CD14-positive monocyte (primary cell): ENCODE data around the gene PSAPL1. TPM values are rescaled to one million over a fixed set of nuclear protein-coding genes. Genes with fewer than 3 reads are reported as not detected.

ENCODE experiments used
- DNase-seq, 3 donors: peaks; one replicate each; pipeline ENCODE4 v3.0.0-alpha.2; 2011 to 2022
- H2AFZ ChIP-seq: 2 replicates; pipeline ENCODE4 v1.6.0; 2012; ENCODE audit warnings: mild to moderate bottlenecking, low read depth, low read length, inconsistent platforms; ENCODE audit not compliant: insufficient read depth, poor library complexity, severe bottlenecking
- H3K27ac ChIP-seq, 2 donors: 1 replicate in 1 of 2; 2 replicates in 1 of 2; pipeline ENCODE4 v1.5.1; 2012 to 2013; ENCODE audit warnings: low read length in 2 of 2, control low read depth in 1 of 2, inconsistent platforms in 1 of 2, low read depth in 1 of 2, mild to moderate bottlenecking in 1 of 2
- H3K27me3 ChIP-seq, 2 donors: one replicate each; pipeline versions ENCODE4 v1.6.0 to v1.6.1; 2011 to 2013; ENCODE audit warnings: low read length in 2 of 2; ENCODE audit not compliant: control insufficient read depth in 2 of 2, insufficient read depth in 2 of 2
- H3K36me3 ChIP-seq, 2 donors: replicated peaks in 1 of 2; 1 replicate in 1 of 2; 2 replicates in 1 of 2; pipeline versions ENCODE4 v1.5.1 to v1.6.1; 2012 to 2013; ENCODE audit warnings: low read length in 2 of 2, control low read depth in 1 of 2, inconsistent platforms in 1 of 2, mild to moderate bottlenecking in 1 of 2; ENCODE audit not compliant: insufficient read depth in 2 of 2, control insufficient read depth in 1 of 2
- H3K4me1 ChIP-seq, 2 donors: 1 replicate in 1 of 2; 2 replicates in 1 of 2; pipeline versions ENCODE4 v1.5.1 to v1.6.1; 2012 to 2013; ENCODE audit warnings: low read length in 2 of 2, control low read depth in 1 of 2, inconsistent platforms in 1 of 2, mild to moderate bottlenecking in 1 of 2, moderate library complexity in 1 of 2; ENCODE audit not compliant: insufficient read depth in 2 of 2, control insufficient read depth in 1 of 2
- H3K4me2 ChIP-seq: replicated peaks from 2 replicates; pipeline ENCODE3; 2012; ENCODE audit warnings: low read length, moderate library complexity, mild to moderate bottlenecking; ENCODE audit not compliant: poor library complexity, severe bottlenecking; ENCODE audit errors: extremely low read depth
- H3K4me3 ChIP-seq, 3 experiments: fragments of 200-600 bp in 1 of 3; sonication (generic) in 1 of 3; replicated peaks in 1 of 3; 1 replicate in 2 of 3; 2 replicates in 1 of 3; pipeline ENCODE4 v1.5.1; 2011 to 2013; ENCODE audit warnings: low read length in 3 of 3, mild to moderate bottlenecking in 3 of 3, control low read depth in 2 of 3, low read depth in 2 of 3, inconsistent platforms in 1 of 3, moderate library complexity in 1 of 3
- H3K79me2 ChIP-seq: 2 replicates; pipeline ENCODE4 v1.6.0; 2012; ENCODE audit warnings: mild to moderate bottlenecking, control low read depth, inconsistent platforms, low read length, moderate library complexity; ENCODE audit not compliant: insufficient read depth
- H3K9ac ChIP-seq: 2 replicates; pipeline ENCODE4 v1.6.0; 2017; ENCODE audit warnings: low read length, mild to moderate bottlenecking; ENCODE audit not compliant: insufficient read depth, poor library complexity, severe bottlenecking
- H3K9me3 ChIP-seq, 2 donors: replicated peaks in 1 of 2; 1 replicate in 1 of 2; 2 replicates in 1 of 2; pipeline versions ENCODE4 v1.5.1 to v1.6.1; 2012 to 2013; ENCODE audit warnings: low read length in 2 of 2, control low read depth in 1 of 2; ENCODE audit not compliant: control insufficient read depth in 1 of 2, insufficient read depth in 1 of 2
- H4K20me1 ChIP-seq: 2 replicates; pipeline ENCODE4 v1.6.0; 2012; ENCODE audit warnings: mild to moderate bottlenecking, low read length, control low read depth, moderate library complexity; ENCODE audit not compliant: insufficient read depth
- H3K27ac Mint-ChIP-seq, 7 donors: one replicate each; pipeline ENCODE4 v1.8.0; 2020; ENCODE audit warnings: mild to moderate bottlenecking in 7 of 7, mixed read lengths in 7 of 7, moderate library complexity in 6 of 7, inconsistent platforms in 2 of 7
- H3K27me3 Mint-ChIP-seq, 3 donors: one replicate each; pipeline ENCODE4 v1.8.0; 2021 to 2022; ENCODE audit warnings: low read depth in 3 of 3, mild to moderate bottlenecking in 3 of 3, mixed read lengths in 3 of 3, moderate library complexity in 3 of 3, inconsistent platforms in 1 of 3
- H3K36me3 Mint-ChIP-seq, 2 donors: one replicate each; pipeline ENCODE4 v1.8.0; 2020; ENCODE audit warnings: mixed read lengths in 2 of 2, inconsistent platforms in 1 of 2, mild to moderate bottlenecking in 1 of 2
- H3K4me1 Mint-ChIP-seq: one replicate; pipeline ENCODE4 v1.8.0; 2020; ENCODE audit warnings: mild to moderate bottlenecking, mixed read lengths
- H3K4me3 Mint-ChIP-seq, 2 donors: one replicate each; pipeline ENCODE4 v1.8.0; 2020; ENCODE audit warnings: mild to moderate bottlenecking in 2 of 2, mixed read lengths in 2 of 2, moderate library complexity in 1 of 2
- H3K9me3 Mint-ChIP-seq, 7 donors: one replicate each; pipeline ENCODE4 v1.8.0; 2020 to 2022; ENCODE audit warnings: mixed read lengths in 7 of 7, mild to moderate bottlenecking in 6 of 7, moderate library complexity in 6 of 7, inconsistent platforms in 2 of 7
- WGBS: methylation state at CpG from one replicate; pipeline ENCODE4 v1.1.5; 2013; ENCODE audit warnings: missing lambda C conversion rate; ENCODE audit not compliant: insufficient coverage; 5-methylcytosine and 5-hydroxymethylcytosine counted together
- intact Hi-C, 2 donors: fragments of 100-400 bp; cut with micrococcal nuclease; formaldehyde crosslinking; loops; one replicate each; pipeline versions ENCODE4 v1.15.0 to v1.15.1; 2023
- polyA plus RNA-seq, 3 donors: library from polyadenylated mRNA; depleted of rRNA in 1 of 3; unstranded in 2 of 3; stranded (reverse) in 1 of 3; fragments of 300-500 nt in 2 of 3; fragments of >200 nt in 1 of 3; fragmentation: Illumina TruSeq in 2 of 3; gene quantifications; 1 replicate in 2 of 3; 2 replicates in 1 of 3; pipeline ENCODE4 v1.2.3, GENCODE V29; 2012 to 2021
- TF ChIP-seq, protein P1 (sequence below): fragments of 200-600 bp; IDR thresholded peaks from one replicate; pipeline ENCODE4 v1.8.0; 2022; ENCODE audit warnings: antibody characterized with exemption, mild to moderate bottlenecking

PSAPL1 gene
- polyA plus RNA-seq, 3 donors = not detected

GRCh38 chr4:7434141-7434765 is 477 bp downstream of the PSAPL1 start:
- Mint-ChIP-seq H3K4me3 (no peak overlapping the region), H3K27ac (no peak overlapping the region), H3K27me3 (peaks cover 0 to 8% (median 0%) of the 10 kb centered on the region in 3 donors), H3K4me1 (no peaks in the 10 kb centered on the region), H3K36me3 (no peaks in the 10 kb centered on the region), H3K9me3 (no peaks in the 10 kb centered on the region)
- H3K36me3 ChIP-seq = no peaks in the 10 kb centered on the region
- DNase-seq = no peak
- TF ChIP-seq, protein P1, sequence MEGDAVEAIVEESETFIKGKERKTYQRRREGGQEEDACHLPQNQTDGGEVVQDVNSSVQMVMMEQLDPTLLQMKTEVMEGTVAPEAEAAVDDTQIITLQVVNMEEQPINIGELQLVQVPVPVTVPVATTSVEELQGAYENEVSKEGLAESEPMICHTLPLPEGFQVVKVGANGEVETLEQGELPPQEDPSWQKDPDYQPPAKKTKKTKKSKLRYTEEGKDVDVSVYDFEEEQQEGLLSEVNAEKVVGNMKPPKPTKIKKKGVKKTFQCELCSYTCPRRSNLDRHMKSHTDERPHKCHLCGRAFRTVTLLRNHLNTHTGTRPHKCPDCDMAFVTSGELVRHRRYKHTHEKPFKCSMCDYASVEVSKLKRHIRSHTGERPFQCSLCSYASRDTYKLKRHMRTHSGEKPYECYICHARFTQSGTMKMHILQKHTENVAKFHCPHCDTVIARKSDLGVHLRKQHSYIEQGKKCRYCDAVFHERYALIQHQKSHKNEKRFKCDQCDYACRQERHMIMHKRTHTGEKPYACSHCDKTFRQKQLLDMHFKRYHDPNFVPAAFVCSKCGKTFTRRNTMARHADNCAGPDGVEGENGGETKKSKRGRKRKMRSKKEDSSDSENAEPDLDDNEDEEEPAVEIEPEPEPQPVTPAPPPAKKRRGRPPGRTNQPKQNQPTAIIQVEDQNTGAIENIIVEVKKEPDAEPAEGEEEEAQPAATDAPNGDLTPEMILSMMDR = no peak
- H3K9ac ChIP-seq = no peak overlapping the region
- H3K9me3 ChIP-seq = no peaks in the 10 kb centered on the region
- no peaks in the 10 kb centered on the region for H4K20me1 ChIP-seq
- intact Hi-C loops = no loop called here
- no peaks in the 10 kb centered on the region for H3K27me3 ChIP-seq
- WGBS = 93% methylated on average over 25 of the region's 26 CpGs
- H2AFZ ChIP-seq = no peak overlapping the region
- no peak overlapping the region for H3K4me3 ChIP-seq
- H3K79me2 ChIP-seq = no peaks in the 10 kb centered on the region
- no peak overlapping the region for H3K4me2 ChIP-seq
- no peaks in the 10 kb centered on the region for H3K4me1 ChIP-seq
- no peak overlapping the region for H3K27ac ChIP-seq

DNA sequence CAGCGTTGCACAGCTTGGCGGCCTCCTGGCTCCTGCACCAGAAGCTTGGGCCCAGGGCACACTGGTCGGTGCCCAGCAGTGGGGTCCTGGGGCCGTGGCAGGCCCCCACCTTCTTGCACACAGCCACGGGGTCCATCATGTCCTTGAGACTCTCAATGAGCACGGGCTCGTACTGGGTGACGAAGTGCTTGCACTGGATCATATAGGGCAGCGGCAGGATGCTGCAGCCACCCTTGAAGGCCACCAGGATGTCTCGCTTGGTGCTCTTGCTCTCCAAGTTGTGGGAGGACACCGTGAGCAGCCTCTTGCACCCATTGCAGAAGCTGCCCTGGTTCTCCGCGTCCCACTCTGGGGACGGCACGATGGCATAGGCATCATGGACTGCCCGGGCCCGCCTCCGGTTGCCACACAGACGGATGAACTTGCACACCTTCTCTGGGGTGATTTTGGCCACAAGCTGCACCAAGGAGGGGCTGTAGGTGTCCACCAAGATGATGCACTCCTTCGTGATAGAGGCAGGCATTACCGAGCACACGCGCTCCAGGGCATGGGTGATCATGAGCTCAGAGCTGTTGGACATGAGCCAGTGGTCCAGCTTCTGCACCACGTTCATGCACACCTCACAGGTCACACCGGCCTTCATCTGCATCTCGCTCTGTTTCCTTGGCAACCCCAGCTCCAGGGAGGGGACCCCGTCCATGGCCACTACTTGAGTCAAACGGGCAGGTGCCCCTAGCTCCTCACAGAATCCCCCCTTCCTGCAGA is 1.2 kb downstream of the PSAPL1 start:
- TF ChIP-seq, protein P1 = no peak
- Mint-ChIP-seq H3K4me3 (no peak overlapping the region), H3K36me3 (no peaks in the 10 kb centered on the region), H3K27me3 (peaks cover 0 to 8% (median 1%) of the 10 kb centered on the region in 3 donors), H3K9me3 (no peaks in the 10 kb centered on the region), H3K4me1 (no peaks in the 10 kb centered on the region), H3K27ac (no peak overlapping the region)
- Histone ChIP-seq H3K4me1 (no peaks in the 10 kb centered on the region), H3K27ac (no peak overlapping the region), H3K27me3 (no peaks in the 10 kb centered on the region), H3K4me2 (no peak overlapping the region), H3K9ac (no peak overlapping the region), H3K79me2 (no peaks in the 10 kb centered on the region), H4K20me1 (no peaks in the 10 kb centered on the region), H3K4me3 (no peak overlapping the region), H2AFZ (no peak overlapping the region), H3K9me3 (no peaks in the 10 kb centered on the region), H3K36me3 (no peaks in the 10 kb centered on the region)
- 92% methylated on average over 26 of the region's 28 CpGs for WGBS
- intact Hi-C loops = no loop called here
- DNase-seq = no peak
